DOHH2 (cell line): ENCODE data around the gene RCAN2.

Experiments
- CTCF ChIP-seq: fragments of 200-600 bp; sonication (generic); IDR thresholded peaks from one replicate; pipeline ENCODE4 v1.5.1; 2014; ENCODE audit warnings: antibody characterized with exemption, mild to moderate bottlenecking, low read depth, low read length; ENCODE audit not compliant: poor library complexity, severe bottlenecking
- EZH2phosphoT487 ChIP-seq: fragments of 200-600 bp; sonication (generic); IDR thresholded peaks from 2 replicates; pipeline ENCODE4 v1.6.1; 2017; ENCODE audit warnings: borderline replicate concordance, mild to moderate bottlenecking, antibody characterized with exemption, low read length, moderate library complexity, mixed read lengths

- TF ChIP-seq CTCF: no peak
- no peak for TF ChIP-seq EZH2phosphoT487
These were observed 35.0 kb downstream of the RCAN2 start for GRCh38 chr6:46456297-46456696.
